Astrocyte of the hippocampus (primary cell): ENCODE measurements around the gene SMCO2.

Experiments used
- DNase-seq: peaks from one replicate; pipeline ENCODE4 v3.0.0; 2011; ENCODE audit warnings: low read depth, low spot score

Gene SMCO2

GRCh38 chr12:27499377-27499776, 52.8 kb downstream of the SMCO2 start:
- DNase-seq: no peak

DNA sequence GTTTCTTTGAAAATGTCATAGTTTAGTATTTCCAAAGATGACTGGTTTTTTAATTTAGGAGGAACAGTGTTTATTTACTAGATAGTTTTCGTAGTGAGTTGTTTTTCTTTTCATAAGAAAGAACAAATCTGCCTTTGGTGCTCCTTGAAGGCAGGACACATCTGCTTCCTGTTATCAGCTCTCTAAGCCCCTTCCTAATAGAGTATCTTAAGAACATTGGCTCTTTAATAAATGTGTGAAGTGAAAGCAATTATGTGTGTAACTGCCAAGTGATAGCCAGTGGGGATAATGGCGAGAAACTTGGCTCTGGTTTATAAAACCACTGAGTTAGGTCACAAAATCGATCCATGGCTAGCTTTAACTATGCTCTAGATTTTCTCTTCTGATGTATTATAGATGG, 54.0 kb downstream of the SMCO2 start:
- DNase-seq: no peak

- no peak for DNase-seq
These were observed 55.5 kb downstream of the SMCO2 start for GRCh38 chr12:27502021-27502435.

DNA sequence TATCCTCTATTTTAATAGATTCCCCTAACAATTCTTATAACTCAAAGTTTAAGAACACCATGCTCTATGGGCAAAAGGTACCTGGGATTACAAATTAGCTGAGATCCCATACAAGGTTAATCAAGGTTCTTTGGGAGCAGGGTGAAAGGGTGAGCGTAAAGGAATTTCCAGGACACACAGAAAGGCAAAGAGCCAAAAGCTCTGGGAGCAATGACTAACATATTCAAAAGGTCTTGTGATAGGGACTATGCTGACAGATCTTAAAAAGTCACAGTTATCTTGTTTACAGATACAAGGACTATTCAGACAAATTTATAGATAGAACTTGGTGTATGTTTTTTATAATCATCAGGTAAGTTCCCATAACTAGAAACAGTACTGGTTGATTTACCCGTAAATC, 58.0 kb downstream of the SMCO2 start:
- peak; percentile 26 for DNase-seq

DNA sequence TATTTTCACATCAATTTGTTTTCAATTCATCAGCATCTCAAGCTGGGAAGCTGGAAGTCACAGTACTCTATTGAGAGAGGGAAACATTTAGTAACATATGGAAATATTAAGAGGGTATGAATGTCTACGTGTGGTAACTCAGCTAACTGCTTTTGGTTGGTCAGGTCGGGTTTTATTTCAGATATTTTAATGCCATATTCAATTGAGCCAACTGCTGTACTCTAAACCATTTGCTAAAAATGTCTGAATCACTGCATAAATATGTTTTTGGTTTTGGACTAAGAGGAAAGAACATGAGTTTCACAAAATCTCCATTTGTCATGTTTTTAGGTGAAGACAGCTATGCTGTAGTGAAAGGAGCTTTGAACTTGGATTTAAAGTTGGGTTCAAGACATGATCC, 58.6 kb downstream of the SMCO2 start:
- peak; percentile 44 for DNase-seq

- DNase-seq: peak; percentile 56
These were observed 59.2 kb downstream of the SMCO2 start for GRCh38 chr12:27505761-27506160.

DNA sequence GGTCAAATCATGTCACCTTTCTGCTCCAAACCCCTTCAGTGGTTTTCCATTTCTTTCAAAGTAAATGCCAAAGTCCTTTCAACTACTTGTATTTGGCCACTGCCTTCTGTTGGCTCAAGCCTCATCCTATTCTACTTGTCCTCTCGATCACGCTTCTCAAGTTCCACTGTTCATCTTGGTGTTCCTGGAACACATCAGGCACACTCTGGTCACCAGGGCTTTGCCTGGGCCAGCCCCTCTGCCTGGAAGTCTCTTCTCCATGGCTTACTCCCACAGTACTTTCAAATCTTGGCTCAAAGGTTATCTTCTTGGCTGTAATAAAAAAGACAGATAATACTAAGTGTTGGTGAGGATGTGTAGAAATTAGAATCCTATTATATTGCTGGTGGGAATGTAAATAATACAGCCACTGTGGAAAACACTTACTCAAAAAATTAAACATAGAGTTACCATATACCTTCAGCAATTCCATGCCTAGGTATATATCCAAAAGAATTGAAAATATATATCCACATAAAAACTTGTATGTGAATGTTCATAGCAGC, 60.2 kb downstream of the SMCO2 start:
- no peak for DNase-seq

GRCh38 chr12:27508736-27509431, 62.3 kb downstream of the SMCO2 start:
- DNase-seq: no peak

GRCh38 chr12:27511031-27511722, 64.6 kb downstream of the SMCO2 start:
- DNase-seq: peak; percentile 79

DNA sequence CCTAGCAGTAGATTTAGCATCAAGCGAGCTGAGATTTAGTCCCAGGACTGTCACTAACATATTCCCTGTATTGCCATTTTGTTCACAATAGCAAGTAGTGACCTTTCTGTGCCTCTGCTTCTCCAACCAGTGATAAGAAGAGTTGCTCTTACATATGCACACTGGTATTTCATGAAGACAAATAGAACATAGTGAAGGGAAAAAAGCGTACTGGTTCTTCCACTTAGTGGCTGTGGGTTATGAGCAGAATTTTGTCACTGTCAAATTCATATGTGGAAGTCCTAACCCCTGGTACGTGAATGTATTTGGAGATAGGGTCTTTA, 65.1 kb downstream of the SMCO2 start:
- no peak for DNase-seq

DNA sequence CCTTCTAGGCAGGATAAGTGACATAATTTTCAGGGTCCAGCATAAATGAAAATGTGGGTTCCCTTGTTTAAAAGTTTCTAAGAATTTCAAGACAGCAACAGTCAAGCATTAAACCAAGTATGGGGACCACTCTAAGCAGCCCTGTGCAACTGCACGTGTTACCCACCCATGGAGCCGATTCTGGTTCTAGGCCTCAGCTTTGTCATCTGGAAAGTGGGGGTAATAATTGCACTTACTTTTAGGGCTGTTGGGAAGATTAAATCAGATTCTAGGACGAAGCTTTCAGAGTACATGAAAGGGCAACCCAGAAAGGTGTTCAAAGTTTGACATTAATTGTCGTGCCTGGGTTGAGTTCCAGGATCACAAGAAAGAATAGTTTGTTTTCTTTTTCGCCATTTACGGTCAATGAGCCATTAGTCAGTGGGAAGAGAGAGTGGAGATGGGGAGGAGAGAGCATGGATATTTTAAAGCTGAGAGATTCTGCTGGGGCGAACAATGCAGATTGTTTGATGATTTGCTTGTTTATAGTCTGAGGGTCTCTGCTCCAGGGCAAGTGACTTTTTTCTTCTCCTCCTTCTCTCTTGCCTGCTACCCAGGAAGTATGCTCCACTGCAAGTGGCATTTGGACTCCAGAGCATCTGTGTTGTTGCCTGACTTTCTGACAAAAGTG, 66.8 kb downstream of the SMCO2 start:
- peak; percentile 27 for DNase-seq

DNA sequence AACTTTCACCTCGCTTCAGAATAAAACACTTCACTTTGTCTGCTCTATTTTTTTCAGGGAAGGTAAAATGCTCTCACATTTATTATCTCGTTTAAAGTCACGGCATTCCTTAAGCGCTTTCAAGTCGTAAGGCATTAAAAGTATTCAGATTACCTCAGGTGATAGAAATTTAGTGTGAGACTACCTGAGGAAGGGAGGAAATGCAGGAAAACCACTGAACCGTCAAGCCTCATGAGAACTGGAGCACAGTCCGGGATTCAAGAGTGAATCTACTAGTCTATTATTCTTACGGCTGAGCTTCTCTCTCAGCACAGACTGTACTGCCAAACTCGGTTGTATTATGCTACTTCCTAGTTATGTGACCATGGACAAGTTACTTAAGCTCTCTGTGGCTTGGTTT, 69.1 kb downstream of the SMCO2 start:
- peak; percentile 16 for DNase-seq

- DNase-seq: no peak
These were observed 70.1 kb downstream of the SMCO2 start for GRCh38 chr12:27516625-27517024.

DNA sequence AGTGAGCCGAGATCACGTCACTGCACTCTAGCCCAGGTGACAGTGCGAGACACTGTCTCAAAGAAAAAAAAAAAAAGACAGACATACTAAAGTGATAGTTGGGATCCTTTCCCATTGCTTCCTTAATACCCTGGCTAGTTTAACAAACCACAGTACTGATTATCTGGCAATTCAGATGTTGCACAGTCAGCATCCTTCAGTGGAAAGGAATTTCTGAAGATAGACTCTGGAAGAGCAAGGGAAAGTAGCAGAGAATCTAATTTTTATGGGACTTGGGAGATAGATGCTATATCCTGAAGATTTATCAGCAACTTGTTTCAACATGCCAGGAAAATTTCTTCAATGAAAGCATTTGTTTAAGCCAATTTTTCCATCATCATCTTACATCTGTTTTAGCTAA, 71.0 kb downstream of the SMCO2 start:
- DNase-seq: no peak

GRCh38 chr12:27517961-27518665, 71.6 kb downstream of the SMCO2 start:
- no peak for DNase-seq

DNA sequence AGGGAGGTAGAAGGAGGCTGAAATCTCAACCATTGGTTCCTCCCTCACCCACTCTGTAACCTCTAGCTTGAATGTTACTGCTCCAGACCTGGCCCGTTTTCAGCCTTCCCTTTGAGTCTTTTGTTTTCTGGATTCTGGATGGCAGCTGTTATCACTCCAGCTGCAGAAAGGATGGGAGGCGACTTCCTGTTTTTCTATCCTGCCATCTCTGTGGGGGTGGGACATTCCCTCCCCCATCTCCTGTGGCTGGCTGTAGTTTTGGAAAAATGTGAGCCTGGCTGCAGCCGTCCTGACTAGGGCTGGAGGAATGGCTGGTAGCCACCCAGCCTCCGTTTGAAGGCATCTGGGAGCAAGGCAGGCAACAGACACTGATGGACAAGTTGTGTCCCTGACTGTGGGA, 74.5 kb downstream of the SMCO2 start:
- peak; percentile 20 for DNase-seq

DNA sequence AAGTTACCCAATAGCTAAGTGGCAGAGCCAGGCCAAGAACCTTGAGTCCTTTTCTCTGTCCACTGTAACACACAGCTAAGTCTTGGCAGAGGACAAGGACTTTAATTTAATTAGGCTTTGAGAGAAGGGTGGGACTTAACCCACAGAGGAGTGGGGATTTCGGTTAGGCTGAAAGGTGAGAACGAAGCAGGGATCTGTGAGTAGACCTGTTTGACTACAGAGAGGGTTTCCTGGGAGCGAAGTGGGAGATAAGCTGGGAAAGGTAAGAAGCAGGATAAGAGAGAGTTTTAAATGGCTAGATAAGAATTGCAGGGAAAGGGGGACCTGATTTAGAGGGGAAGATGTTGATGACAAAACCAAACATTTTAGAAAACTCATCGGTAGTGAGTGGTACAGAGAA, 75.4 kb downstream of the SMCO2 start:
- DNase-seq: no peak

- DNase-seq: no peak
These were observed 76.7 kb downstream of the SMCO2 start for GRCh38 chr12:27523305-27523641.

DNA sequence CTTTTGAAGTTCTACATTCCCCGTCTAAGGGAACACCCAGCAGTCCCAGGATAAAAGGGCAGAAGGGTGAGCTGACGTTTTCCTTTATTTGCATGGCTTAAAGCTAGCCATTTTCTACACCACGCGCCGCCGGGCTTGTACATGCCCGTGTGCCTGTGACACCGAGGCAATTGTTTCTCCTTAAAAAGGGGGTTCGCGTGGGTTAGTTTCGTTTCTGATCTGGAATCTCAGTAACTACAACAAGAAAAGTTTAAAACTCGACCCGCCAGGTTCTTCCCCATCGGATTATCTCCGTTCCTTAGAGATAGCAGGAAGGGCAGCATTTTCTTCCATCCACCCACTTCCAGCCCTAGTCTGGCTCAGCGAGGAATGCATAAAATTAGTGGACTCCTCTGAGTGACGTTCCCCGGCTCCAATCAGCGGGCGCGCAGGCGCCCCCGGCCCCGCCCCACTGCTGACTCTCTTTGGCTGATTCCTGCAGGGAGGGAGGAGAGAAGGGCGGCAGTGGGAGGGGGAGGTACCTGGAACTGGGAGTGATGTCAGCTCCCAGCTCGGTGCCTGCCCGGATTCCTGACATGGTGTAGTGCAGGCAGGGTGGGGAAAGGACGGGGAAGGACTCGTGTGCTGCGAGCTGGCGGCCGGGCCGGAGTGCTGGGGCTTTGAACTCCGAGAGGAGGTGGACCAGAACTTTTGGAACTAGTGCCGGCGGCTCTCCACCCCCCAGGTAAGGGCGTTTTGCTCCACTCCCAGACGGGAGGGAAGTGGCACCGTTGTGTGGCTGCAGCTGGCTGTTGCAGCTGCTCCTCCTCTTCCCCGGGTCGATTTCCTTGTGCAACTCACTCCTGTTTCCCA, 77.3 kb downstream of the SMCO2 start, which contains the start of gene PPFIBP1:
Gene PPFIBP1, plus strand, starts transcription at position 565 of the 852 bp plus-strand sequence. CDS start 109,191 bp downstream, outside the sequence.
- DNase-seq: peak; percentile 99

GRCh38 chr12:27524494-27524835, 77.9 kb downstream of the SMCO2 start:
- no peak for DNase-seq
